Thyroid gland (tissue), 4 donors: ENCODE measurements around the gene EDC3.

Source experiments
- CTCF ChIP-seq, 6 experiments: fragments of 200-600 bp in 3 of 6; fragments of 450-650 bp in 3 of 6; sonication (generic) in 3 of 6; IDR thresholded peaks; one replicate each; pipeline ENCODE4 v1.5.1; 2016 to 2019; ENCODE audit warnings: antibody characterized with exemption in 6 of 6, mild to moderate bottlenecking in 2 of 6, inconsistent platforms in 1 of 6, moderate library complexity in 1 of 6
- POLR2A ChIP-seq, 2 donors: fragments of 450-650 bp; IDR thresholded peaks; one replicate each; pipeline ENCODE4 v1.6.1; 2017; ENCODE audit warnings: antibody characterized with exemption in 2 of 2, mild to moderate bottlenecking in 2 of 2, moderate library complexity in 1 of 2

- TF ChIP-seq CTCF (IDR thresholded peaks at IDR 0.05) (no peak), POLR2A (IDR thresholded peaks at IDR 0.05) (no peak)
Measured at GRCh38 chr15:74636984-74637383, 58.8 kb downstream of the EDC3 start.
